HG02943 (cell line): ENCODE measurements around the gene KRTAP1-5.
"Not testable (repeated sequence)": the region's sequence is repeated elsewhere in the genome, so short reads cannot be mapped to it uniquely, and the experiment has no call there.

Source experiments
- ATAC-seq: cut with Tn5 transposase; IDR thresholded peaks from one replicate; pipeline ENCODE4 v1.9.1; 2021; ENCODE audit warnings: mild to moderate bottlenecking, low read depth, moderate library complexity; ENCODE audit not compliant: unreplicated experiment

KRTAP1-5 gene

GRCh38 chr17:41009301-41009760 lies 17.7 kb downstream of the KRTAP1-5 start:
- no peak for ATAC-seq

- no peak for ATAC-seq
Observed at GRCh38 chr17:41008811-41009210, 18.2 kb downstream of the KRTAP1-5 start, which contains the start of gene KRTAP3-1. Gene KRTAP3-1 (minus strand): TSS chr17:41009128. CDS start chr17:41009074, 54 bp downstream.

GRCh38 chr17:41004397-41004796 lies 22.6 kb downstream of the KRTAP1-5 start:
- no peak for ATAC-seq

- no peak for ATAC-seq
Observed at GRCh38 chr17:41003926-41004325, 23.1 kb downstream of the KRTAP1-5 start.

GRCh38 chr17:41002814-41003213 lies 24.2 kb downstream of the KRTAP1-5 start:
- no peak for ATAC-seq

GRCh38 chr17:41001795-41002194 lies 25.2 kb downstream of the KRTAP1-5 start:
- no peak for ATAC-seq

GRCh38 chr17:40999563-40999962 lies 27.4 kb downstream of the KRTAP1-5 start, which contains the start of gene KRTAP3-2:
Gene KRTAP3-2 (minus strand): TSS chr17:40999906. CDS start chr17:40999853, 53 bp downstream.
- not testable (repeated sequence) for ATAC-seq

- ATAC-seq, result no peak
Observed at GRCh38 chr17:40997361-40997760, 29.6 kb downstream of the KRTAP1-5 start.

- ATAC-seq, result no peak
Observed at GRCh38 chr17:40996829-40997228, 30.2 kb downstream of the KRTAP1-5 start.

- no peak for ATAC-seq
Observed at GRCh38 chr17:40995116-40995515, 31.9 kb downstream of the KRTAP1-5 start.

GRCh38 chr17:40993839-40994238 lies 33.2 kb downstream of the KRTAP1-5 start, which contains the start of gene KRTAP3-3:
Gene KRTAP3-3 (minus strand): TSS chr17:40994164. CDS start chr17:40994097, 67 bp downstream.
- no peak for ATAC-seq

- ATAC-seq, result no peak
Observed at GRCh38 chr17:40993084-40993483, 33.9 kb downstream of the KRTAP1-5 start.

GRCh38 chr17:40992666-40993065 lies 34.3 kb downstream of the KRTAP1-5 start:
- ATAC-seq, result no peak

- ATAC-seq, result no peak
Observed at GRCh38 chr17:40986920-40987319, 40.1 kb downstream of the KRTAP1-5 start.

- no peak for ATAC-seq
Observed at GRCh38 chr17:40984226-40984625, 42.8 kb downstream of the KRTAP1-5 start, which contains the start of gene KRT40. Gene KRT40 (minus strand): TSS chr17:40984326. CDS start chr17:40984273, 53 bp downstream.

- no peak for ATAC-seq
Observed at GRCh38 chr17:40981115-40981514, 45.9 kb downstream of the KRTAP1-5 start.

- ATAC-seq, result no peak
Observed at GRCh38 chr17:40980596-40980995, 46.4 kb downstream of the KRTAP1-5 start.

GRCh38 chr17:40980117-40980516 lies 46.9 kb downstream of the KRTAP1-5 start:
- ATAC-seq, result no peak

- ATAC-seq, result no peak
Observed at GRCh38 chr17:40978575-40979151, 48.3 kb downstream of the KRTAP1-5 start.
